GM18870 (cell line): ENCODE results near the gene ZNF414.
A peak's percentile ranks its signal among the peaks of the same experiment; 100 is the strongest.
"Not testable (repeated sequence)": the region's sequence is repeated elsewhere in the genome, so short reads cannot be mapped to it uniquely, and the experiment has no call there.

Experiments used
- ATAC-seq: cut with Tn5 transposase; IDR thresholded peaks from one replicate; pipeline ENCODE4 v1.9.1; 2021; ENCODE audit warnings: moderate library complexity; ENCODE audit not compliant: unreplicated experiment

Gene ZNF414

GRCh38 chr19:8513687-8514504 lies at the start of gene ZNF414:
ZNF414 (minus strand) TSS chr19:8514167; CDS start chr19:8514046, 121 bp downstream.
- ATAC-seq = peak; percentile 73

- ATAC-seq = no peak
These were observed 47.3 kb upstream of the ZNF414 start for GRCh38 chr19:8561075-8561764.

- no peak for ATAC-seq
These were observed 44.4 kb upstream of the ZNF414 start for GRCh38 chr19:8558325-8558724.

GRCh38 chr19:8557642-8558238 lies 43.8 kb upstream of the ZNF414 start:
- ATAC-seq = no peak

- ATAC-seq = not testable (repeated sequence)
These were observed 39.8 kb upstream of the ZNF414 start for GRCh38 chr19:8553729-8554128.

- no peak for ATAC-seq
These were observed 38.8 kb upstream of the ZNF414 start for GRCh38 chr19:8552810-8553209.

GRCh38 chr19:8550070-8550469 lies 36.1 kb upstream of the ZNF414 start:
- no peak for ATAC-seq

- ATAC-seq = no peak
These were observed 31.8 kb upstream of the ZNF414 start for GRCh38 chr19:8545743-8546142.

GRCh38 chr19:8544168-8544567 lies 30.2 kb upstream of the ZNF414 start:
- ATAC-seq = no peak

- ATAC-seq = no peak
These were observed 25.7 kb upstream of the ZNF414 start for GRCh38 chr19:8539621-8540149.

GRCh38 chr19:8537099-8537498 lies 23.1 kb upstream of the ZNF414 start:
- no peak for ATAC-seq

- ATAC-seq = no peak
These were observed 22.3 kb upstream of the ZNF414 start for GRCh38 chr19:8536282-8536681.

- no peak for ATAC-seq
These were observed 18.3 kb upstream of the ZNF414 start for GRCh38 chr19:8532225-8532624.

- no peak for ATAC-seq
These were observed 17.5 kb upstream of the ZNF414 start for GRCh38 chr19:8531470-8531869.

- ATAC-seq = no peak
These were observed 16.2 kb upstream of the ZNF414 start for GRCh38 chr19:8530061-8530679.

- ATAC-seq = no peak
These were observed 15.5 kb upstream of the ZNF414 start for GRCh38 chr19:8529369-8530006.

- ATAC-seq = no peak
These were observed 14.5 kb upstream of the ZNF414 start for GRCh38 chr19:8528500-8528899.

- no peak for ATAC-seq
These were observed 12.6 kb upstream of the ZNF414 start for GRCh38 chr19:8526345-8527091.

- ATAC-seq = no peak
These were observed 11.4 kb upstream of the ZNF414 start for GRCh38 chr19:8525401-8525684.

GRCh38 chr19:8519388-8519787 lies 5.4 kb upstream of the ZNF414 start:
- ATAC-seq = no peak
